Right kidney (tissue), 1 donor: ENCODE results near the gene PDE10A.
"Not testable (repeated sequence)": the region's sequence is repeated elsewhere in the genome, so short reads cannot be mapped to it uniquely, and the experiment has no call there.

ENCODE experiments used
- DNase-seq: peaks from one replicate; pipeline ENCODE4 v3.0.0-alpha.2; 2016

PDE10A gene

GRCh38 chr6:165551828-165552227 lies 111.2 kb downstream of the PDE10A start:
- DNase-seq, result no peak

- DNase-seq, result no peak
Measured at GRCh38 chr6:165548450-165548849, 114.6 kb downstream of the PDE10A start.

DNA sequence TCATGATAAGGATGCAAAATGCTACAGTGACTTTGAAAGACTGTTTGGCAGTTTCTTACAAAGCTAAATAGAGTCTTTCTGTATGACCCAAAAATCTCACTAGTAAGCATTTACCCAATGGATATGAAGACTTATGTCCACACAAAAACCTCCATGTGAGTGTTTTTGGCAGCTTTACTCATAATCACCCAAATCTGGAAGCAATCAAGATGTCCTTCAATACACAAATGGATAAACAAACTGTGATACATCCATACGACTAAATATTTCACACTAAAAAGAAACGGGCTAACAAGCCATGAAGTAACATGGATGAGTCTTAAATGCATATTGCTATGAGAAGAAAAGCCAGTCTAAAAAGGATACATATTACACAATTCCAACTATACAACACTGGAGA lies 117.2 kb downstream of the PDE10A start:
- no peak for DNase-seq

- no peak for DNase-seq
Measured at GRCh38 chr6:165543781-165544180, 119.3 kb downstream of the PDE10A start.

GRCh38 chr6:165536911-165537310 lies 126.1 kb downstream of the PDE10A start:
- DNase-seq, result no peak

DNA sequence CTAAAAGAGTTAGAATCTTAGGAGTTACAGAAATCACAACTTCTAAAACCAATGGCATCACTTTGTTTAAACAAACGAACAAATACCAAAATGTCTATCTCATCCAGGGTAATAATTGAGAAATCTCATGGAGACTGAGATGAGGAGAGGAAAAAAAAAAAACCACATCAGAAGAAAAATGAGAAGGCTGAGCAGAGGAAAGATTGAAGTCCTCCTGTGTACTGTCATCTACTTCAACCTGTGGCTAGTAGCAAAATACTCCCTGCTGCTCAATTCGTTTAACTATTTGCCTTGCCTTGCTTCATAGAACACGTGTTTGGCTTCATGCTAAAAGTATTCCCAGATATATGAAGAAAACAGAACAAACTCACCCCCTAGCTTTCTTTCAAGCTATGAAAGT lies 143.7 kb downstream of the PDE10A start:
- DNase-seq, result no peak

DNA sequence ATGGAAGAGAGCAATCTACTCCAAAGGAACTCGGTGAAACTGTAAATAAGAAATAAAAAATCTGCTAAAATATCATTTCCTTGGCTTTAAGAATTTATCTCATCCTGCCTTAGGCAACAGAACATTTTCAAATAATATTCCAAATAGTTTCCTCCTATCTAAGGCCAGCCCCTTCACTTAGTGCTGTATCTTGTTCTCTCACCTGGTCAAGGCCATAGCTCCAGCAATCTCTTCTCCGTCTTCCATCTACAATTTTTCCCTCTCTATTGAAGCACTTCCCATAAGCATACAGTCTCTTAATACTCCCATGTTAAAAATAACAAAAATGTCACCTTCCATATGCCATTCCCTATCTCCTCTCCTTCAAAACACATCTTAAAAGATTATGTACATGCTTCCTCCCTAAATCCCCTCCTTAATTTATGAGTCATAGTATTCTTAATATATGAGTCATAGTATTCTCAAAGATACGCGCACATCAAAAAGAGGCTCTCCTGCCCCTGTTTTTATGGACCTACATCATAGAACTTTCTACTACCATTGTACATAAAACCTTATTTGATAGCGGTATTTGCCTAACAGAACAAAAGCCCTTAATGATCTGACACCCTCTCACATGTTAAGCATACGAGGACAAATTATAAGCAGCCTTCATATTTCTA lies 146.9 kb downstream of the PDE10A start:
- DNase-seq, result no peak

DNA sequence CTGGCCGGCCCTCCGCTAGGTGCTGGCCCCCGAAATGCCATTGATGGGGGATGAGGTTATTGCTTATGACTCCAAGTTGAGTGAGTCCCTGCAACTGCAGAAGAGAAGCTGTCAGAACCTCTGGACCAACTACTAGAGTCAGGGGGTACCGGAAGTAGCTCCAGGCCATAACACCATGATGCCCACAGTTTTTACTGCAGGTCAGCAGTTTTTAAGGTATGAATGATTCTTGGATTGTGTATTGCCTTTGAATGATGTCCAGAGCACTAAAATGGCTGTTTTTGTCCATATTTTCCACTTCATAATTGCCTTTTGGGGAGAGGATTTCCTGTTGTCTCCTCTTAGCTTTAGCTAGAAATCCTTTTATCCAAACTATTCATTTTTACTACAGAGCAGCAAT lies 148.4 kb downstream of the PDE10A start:
- DNase-seq, result no peak

DNA sequence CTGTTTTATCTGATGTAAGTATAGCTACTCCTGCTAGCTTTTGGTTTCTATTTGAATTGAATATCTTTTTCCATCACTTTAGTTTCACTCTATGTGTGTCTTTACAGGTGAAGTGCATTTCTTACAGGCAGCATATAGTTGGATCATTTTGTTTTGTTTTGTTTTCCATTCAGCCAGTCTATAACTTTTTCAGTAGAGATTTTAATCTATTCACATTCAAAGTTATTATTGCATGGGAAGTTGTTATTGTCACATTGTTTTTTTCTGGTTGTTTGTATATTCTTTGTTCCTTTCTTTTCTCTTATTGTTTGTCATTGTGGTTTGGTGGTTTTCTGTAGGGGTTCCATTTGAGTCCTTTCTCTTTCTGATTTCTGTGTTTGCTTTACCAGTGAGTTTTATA lies 151.2 kb downstream of the PDE10A start:
- DNase-seq, result no peak

DNA sequence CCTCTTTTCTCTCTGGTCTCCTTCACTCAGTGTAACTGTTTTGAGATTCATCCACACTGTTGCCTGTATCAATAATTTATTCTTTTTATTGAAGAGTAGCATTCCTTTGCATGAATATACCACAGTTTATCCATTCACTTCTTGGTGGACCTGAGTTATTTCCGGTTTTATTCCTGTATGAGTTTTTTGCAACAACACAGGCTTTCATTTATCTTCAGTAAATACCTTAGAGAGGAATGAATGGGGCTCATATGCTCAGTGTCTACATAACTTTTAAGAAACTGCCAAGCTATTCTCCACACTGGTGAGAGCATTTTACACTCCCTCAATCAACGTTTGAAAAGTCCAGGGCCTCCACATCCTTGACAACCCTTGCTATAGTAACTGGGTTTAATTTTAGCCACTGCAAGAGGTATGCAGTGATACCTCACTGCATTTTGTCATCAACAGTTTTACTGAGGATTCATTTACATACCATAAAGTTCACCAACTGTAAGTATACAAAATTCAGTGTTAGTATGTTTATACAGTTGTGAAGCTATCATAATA lies 154.6 kb downstream of the PDE10A start:
- DNase-seq, result no peak

GRCh38 chr6:165506657-165507056 lies 156.4 kb downstream of the PDE10A start:
- DNase-seq, result no peak

GRCh38 chr6:165500214-165500907 lies 162.7 kb downstream of the PDE10A start:
- DNase-seq, result not testable (repeated sequence)

- DNase-seq, result no peak
Measured at GRCh38 chr6:165497472-165497871, 165.6 kb downstream of the PDE10A start.

DNA sequence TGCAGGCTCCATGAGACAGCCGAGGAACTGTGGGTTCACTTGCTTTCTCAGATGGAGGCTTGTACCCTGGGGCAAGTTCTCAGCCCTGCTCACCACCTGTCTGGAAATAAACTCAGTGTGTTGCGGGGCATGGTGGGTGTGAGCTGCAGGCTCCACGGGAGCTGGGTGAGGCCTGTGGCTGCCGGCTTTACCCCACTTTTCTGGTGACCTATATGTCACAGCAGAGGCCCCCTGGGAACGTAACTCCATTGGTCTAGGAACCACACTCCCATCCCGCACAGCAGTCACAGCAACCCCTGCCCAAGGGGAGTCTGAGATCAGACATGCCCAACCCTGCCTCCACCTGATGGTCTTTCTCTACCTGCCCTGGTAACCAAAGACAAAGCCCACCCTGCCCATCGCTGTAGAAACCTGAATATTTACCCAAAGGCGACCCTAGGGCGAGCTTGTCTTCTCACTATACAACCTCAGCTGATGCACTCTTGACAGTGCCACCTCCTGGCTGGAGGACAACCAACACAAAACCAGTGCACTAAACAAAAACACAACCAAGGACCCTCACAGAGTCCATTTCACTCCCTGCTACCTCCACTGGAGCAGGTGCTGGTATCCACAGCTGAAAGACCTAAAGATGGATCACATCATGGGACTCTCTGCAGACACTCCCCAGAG lies 174.3 kb downstream of the PDE10A start:
- no peak for DNase-seq

GRCh38 chr6:165487950-165488349 lies 175.1 kb downstream of the PDE10A start:
- DNase-seq, result no peak

GRCh38 chr6:165487347-165487746 lies 175.7 kb downstream of the PDE10A start:
- DNase-seq, result no peak

DNA sequence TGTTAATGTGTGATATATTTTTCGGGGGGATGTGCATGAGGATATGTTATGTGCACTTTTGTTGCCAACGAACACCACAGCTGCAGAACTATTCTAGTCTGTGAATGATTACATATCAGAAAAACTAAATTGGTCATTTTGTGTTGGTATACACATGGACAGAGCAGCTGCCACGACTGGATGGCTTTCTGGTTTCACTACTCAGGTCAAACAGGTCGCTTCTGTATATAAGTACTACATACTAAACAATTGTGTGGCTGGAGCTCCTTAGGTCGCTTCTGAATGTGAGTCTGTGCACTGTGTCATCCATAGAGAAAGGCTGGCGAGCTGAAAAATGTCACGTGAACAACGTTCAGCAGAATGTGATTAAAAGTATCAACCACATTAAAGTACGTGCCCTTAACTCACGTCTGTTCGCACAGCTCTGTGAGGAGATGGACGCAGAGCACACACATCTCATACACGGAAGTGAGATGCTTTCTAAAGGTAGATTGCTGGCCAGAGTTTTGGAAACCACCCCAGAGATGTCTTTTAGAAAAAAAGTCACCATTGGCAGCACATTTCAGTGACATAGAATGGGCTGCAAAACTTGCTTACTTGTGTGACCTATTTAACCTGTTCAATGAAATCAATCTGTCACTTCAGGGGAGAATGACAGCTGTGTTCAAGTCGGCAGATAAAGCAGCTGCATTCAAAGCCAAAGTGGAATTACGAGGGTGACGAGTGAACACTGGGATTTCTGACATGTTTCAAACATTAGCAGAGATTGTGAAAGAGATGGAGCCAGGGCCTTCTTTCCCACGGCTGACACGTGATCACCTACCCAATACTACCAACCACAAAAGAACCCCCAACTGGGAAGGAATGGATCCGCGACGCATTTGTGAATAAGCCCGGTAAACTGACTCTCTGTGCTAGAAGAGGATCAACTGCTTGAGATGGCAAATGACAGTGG lies 176.6 kb downstream of the PDE10A start:
- DNase-seq, result no peak

GRCh38 chr6:165484178-165484889 lies 178.7 kb downstream of the PDE10A start:
- DNase-seq, result no peak

DNA sequence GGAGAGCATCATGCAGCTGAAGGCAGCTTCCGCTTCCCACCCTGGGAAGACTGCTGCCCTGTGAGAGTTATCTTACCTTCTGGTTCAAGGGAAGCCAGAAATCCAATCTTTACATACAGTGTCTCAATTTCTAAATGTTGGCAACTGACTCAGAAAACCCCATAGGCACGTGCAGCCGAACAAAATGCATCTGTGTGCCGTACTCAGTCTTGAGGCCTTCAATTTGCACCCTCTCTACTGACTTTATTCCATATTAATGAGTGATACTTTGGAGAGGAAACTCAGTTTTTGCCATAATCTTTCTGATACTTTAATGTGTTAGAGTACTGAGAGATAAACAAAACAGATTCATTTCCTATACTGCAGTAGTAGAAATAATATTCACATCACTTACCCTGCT lies 181.1 kb downstream of the PDE10A start:
- no peak for DNase-seq

- no peak for DNase-seq
Measured at GRCh38 chr6:165480916-165481315, 182.1 kb downstream of the PDE10A start.

DNA sequence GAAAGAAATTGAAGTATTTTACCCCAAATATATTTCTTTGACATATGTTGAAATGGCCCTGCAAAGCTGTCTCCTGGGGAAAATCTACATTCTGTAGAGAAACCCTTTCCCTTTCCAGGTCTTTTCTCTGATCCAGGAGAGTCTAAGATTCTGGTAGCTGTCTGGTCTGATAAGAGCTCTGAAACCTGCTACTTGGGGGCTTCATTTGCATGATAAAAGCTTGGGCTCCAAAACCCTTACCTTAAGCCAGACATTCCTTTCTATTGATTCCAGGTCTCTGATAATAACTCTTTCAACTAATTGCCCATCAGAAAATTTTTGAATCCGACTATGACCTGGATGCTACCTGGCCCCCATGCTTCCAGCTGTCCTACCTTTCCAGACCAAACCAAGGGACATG lies 184.5 kb downstream of the PDE10A start:
- no peak for DNase-seq

- no peak for DNase-seq
Measured at GRCh38 chr6:165469483-165469882, 193.6 kb downstream of the PDE10A start.
